GM19240 (cell line): ENCODE data around the gene AGMO.
"Not testable (repeated sequence)": the region's sequence is repeated elsewhere in the genome, so short reads cannot be mapped to it uniquely, and the experiment has no call there.

Experiments
- DNase-seq: peaks from one replicate; pipeline ENCODE4 v3.0.0; 2011; ENCODE audit warnings: low spot score; ENCODE audit not compliant: insufficient read length

AGMO gene

GRCh38 chr7:15560968-15561367 lies 847 bp downstream of the AGMO start:
- no peak for DNase-seq

- no peak for DNase-seq
These were observed 2.3 kb downstream of the AGMO start for GRCh38 chr7:15559416-15559928.

GRCh38 chr7:15558756-15559155 lies 3.1 kb downstream of the AGMO start:
- DNase-seq = no peak

DNA sequence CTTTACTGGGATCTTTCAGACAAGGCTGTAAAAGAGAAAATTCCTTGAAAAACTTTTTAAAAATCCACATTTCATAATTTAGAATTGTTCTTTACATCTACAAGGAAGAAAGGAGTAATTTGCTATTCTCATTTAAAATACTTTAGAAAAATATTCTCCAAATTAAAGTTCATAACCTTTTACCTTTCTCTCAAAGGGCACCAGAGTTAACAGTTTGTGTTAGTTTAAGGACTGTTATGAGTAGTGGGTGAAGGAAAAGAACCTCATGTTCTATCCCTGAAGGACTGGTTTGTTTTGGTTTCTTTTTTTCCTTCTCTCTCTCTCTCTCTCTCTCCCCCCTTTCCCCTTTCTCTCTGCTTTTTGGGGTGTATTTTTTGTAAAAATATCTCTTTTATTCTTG lies 4.1 kb downstream of the AGMO start:
- no peak for DNase-seq

DNA sequence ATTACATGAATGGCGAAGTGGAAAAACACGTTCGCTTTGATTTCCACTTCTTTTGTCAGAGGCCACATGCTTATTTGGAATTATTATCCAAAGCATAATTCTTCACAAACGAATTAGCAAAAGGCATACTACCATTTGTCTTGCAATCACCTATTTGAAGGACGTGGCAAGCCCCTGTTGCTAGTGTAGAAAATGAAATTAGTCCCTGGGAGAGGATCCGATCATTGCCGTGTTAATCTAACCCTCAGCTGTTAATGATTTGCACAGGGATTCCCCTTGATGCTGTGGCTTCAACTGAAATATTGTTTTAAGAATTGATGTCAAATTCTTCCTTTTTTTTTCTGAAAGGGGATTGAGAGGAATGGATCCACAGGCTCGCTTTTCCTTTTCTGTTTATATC lies 4.6 kb downstream of the AGMO start:
- DNase-seq = no peak

DNA sequence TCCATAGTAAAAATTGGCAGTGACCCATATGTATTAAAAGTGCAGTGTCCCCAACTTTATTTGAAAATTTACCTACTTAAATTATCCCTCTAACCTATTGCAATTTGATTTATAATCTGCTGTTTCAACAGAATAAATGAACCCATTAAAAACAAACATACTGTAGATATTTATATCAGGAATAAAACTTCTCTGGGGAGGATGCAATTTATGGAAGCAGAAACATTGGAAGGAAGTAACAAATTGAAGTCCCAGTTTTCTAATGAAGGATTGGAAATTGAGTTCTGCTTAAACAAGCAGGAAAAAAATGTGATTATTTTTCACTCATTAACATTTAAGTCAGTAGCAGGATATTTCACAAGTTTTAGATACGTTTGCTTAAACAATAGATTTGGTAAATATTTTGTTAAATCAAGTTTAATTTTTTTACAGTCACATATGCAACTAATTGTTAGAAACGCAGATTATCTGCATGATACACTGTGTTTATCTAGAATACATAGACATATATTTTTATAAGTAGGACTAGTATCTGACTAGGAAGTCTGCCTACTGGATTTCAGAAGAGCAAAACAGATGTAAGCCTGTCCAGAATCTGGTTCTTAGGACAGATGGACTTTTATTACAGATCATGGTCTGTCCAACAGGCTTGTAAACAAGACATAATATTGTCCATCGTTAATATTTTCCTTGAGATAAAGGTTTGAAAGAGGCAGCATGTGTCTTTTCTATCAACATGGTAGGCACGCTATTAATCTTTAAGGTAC lies 5.3 kb downstream of the AGMO start:
- no peak for DNase-seq

- DNase-seq = no peak
These were observed 6.4 kb downstream of the AGMO start for GRCh38 chr7:15555381-15555859.

DNA sequence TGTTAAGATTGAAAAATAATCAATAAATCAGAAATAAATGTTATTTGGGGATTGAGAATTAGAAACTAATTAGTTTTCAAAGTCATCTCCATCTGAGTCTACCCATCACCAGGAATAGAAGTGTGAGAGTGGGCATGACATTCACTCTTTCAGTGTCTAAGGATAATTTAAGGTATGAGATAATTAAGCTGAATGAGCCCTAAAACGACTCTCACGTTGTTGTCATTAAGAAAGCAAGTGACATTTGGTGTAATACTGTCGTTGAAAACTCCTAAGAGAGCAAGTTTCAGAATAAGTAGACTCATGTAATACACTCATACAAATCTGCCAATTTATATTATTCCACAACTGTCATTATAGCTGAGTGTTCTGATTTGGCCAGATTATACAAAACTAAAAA lies 7.1 kb downstream of the AGMO start:
- no peak for DNase-seq

DNA sequence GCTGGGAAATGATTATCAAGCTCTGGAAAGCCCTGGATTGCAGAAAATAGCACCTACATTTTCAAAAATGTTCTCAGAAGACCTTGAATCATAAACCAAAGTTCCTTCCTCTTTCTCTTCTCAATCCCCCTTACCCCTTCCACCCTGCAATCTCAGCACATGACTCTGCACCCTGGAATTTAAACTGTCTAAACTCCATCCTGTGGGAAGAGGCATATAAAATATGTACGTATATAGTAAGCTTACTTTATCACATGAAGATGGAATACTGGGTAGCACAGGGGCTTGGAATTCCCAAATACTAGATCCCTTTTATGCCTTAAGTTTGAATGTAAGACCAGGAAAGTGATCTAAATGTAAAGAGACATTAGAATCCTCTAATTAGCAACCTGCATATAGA lies 7.7 kb downstream of the AGMO start:
- no peak for DNase-seq

GRCh38 chr7:15547320-15547719 lies 14.5 kb downstream of the AGMO start:
- DNase-seq = not testable (repeated sequence)

GRCh38 chr7:15546272-15546792 lies 15.5 kb downstream of the AGMO start:
- no peak for DNase-seq

DNA sequence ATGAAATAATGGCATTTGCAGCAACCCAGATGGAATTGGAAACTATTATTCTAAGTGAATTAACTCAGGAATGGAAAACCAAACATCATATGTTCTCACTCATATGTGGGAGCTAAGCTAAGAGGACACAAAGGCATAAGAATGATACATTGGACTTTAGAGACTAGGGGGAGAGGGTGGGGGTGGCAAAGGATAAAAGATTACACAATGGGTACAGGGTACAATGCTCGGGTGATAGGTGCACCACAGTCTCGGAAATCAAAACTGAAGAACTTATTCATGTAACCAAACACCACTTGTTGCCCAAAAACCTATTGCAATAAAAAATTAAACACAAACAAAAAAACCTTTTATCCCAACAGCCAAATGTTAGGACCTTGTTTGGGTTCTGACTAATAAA lies 17.8 kb downstream of the AGMO start:
- no peak for DNase-seq

DNA sequence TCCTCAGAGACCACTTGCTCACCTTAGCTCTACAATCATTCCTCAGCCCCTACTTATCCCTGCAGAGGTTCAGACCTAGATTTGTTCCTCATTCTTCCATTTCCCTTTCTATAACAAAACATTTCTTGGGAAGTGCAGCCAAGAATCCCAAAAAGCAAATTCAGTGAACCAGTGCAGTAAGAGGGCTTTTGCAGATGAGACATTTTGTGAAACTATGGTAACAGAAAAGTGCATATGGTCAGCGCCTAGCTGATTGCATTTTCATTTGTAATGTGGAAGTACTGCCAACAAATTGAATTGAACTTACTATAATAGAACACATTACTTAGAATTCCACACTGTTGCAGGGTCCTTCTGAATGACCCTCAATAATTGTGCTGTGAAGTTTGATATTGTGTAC lies 18.6 kb downstream of the AGMO start:
- no peak for DNase-seq

DNA sequence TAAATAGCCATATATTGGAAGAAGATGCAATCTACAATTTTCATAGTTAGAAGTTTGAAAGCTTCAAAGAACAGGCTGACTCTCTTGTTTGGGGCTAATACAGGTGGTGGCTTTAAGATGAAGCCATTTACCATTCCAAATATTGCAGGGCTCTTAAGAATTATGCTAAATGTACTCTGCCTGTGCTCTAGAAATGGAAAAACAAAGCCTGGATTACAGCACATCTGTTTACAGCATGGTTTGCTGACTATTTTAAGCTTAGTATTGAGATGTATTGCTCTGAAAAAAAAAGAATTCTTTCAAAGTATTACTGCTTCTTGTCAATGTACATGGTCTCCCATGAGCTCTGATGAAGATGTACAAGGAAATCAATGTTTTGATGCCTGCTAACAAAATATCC lies 34.2 kb downstream of the AGMO start:
- no peak for DNase-seq

GRCh38 chr7:15525652-15526263 lies 36.1 kb downstream of the AGMO start:
- no peak for DNase-seq

GRCh38 chr7:15524077-15524476 lies 37.7 kb downstream of the AGMO start:
- DNase-seq = no peak

DNA sequence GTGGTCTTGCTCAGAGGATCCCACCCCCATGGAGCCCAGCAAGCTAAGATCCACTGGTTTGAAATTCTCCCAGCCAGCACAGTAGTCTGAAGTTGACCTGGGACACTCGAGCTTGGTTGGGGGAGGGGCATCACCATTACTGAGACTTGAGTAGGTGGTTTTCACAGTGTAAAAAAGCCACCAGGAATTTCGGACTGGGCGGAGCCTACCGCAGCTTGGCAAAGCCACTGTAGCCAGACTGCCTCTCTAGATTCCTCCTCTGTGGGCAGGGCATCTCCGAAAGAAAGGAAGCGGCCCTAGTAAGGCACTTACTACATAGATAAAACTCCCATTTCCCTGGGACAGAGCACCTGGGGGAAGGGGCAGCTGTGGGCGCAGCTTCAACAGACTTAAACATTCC lies 44.0 kb downstream of the AGMO start:
- DNase-seq = not testable (repeated sequence)

- DNase-seq = no peak
These were observed 46.6 kb downstream of the AGMO start for GRCh38 chr7:15515252-15515651.

GRCh38 chr7:15508258-15508657 lies 53.6 kb downstream of the AGMO start:
- DNase-seq = no peak

DNA sequence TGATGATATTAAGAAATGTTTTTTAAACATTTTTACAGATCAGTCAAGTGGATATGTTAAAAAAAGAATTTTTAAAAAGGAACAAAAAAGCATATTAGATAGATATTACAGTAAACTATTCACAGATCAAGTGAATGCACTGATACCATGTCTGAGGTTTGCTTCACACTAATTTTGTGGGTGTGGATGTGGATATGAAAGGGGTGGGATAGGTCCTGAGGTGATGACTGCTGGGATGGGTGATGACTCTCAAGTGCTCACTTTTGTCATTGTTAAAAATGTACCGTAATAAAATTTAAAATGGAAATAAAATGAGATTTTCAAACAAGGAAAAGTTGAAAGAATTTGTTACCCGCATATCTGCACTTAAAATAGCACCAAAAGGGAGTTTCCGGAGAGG lies 54.1 kb downstream of the AGMO start:
- no peak for DNase-seq

DNA sequence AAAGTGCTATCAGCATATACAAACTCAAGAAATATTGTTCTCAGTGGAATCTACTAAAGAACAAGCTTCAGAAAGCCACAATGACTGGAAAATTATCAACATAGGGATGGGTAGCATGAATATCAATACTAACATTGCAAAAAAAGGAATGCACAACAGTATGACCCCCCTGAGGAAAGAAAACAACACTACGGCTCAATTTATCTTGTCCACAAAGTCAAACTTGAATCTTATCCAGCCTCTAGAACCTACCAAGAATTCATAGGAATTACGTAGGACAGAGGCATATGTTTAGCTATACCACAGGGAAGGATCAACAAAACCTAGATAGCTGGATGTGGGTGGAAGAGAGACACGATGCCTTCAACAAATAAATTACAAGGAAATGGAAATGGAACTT lies 54.6 kb downstream of the AGMO start:
- no peak for DNase-seq

GRCh38 chr7:15505761-15506160 lies 56.1 kb downstream of the AGMO start:
- DNase-seq = no peak

GRCh38 chr7:15504351-15504750 lies 57.5 kb downstream of the AGMO start:
- DNase-seq = no peak
